SU-DHL-6 (cell line): ENCODE measurements around the gene MADD.

Source experiments
- H2AFZ ChIP-seq: fragments of 200-600 bp; sonication (generic); 2 replicates; pipeline ENCODE4 v1.6.1; 2014; ENCODE audit warnings: low read depth, mild to moderate bottlenecking, moderate library complexity, mixed read lengths, antibody characterized with exemption, low read length; ENCODE audit not compliant: severe bottlenecking
- H3F3A ChIP-seq: fragments of 200-600 bp; shearing (Covaris generic); 2 replicates; pipeline ENCODE4 v1.6.0; 2016; ENCODE audit warnings: antibody characterized with exemption, mild to moderate bottlenecking; ENCODE audit not compliant: insufficient read depth
- H3K27ac ChIP-seq: fragments of 200-600 bp; sonication (generic); 2 replicates; pipeline ENCODE4 v1.5.1; 2016; ENCODE audit warnings: low read depth, mild to moderate bottlenecking, low read length, moderate library complexity, mixed read lengths
- H3K27me3 ChIP-seq: fragments of 200-600 bp; sonication (generic), shearing (Covaris generic); 2 replicates; pipeline ENCODE4 v1.6.0; 2014; ENCODE audit warnings: mild to moderate bottlenecking, low read length
- H3K36me3 ChIP-seq: fragments of 200-600 bp; sonication (generic); 2 replicates; pipeline ENCODE4 v1.6.1; 2014; ENCODE audit warnings: mild to moderate bottlenecking, low read length, mixed read lengths
- H3K4me2 ChIP-seq: fragments of 300-600, 200-600 bp; shearing (Covaris generic), sonication (generic); 2 replicates; pipeline ENCODE4 v1.6.0; 2014; ENCODE audit warnings: low read length, low read depth, mild to moderate bottlenecking; ENCODE audit not compliant: poor library complexity, severe bottlenecking
- H3K4me3 ChIP-seq: fragments of 200-600 bp; sonication (generic); 2 replicates; pipeline ENCODE4 v1.5.1; 2014; ENCODE audit warnings: antibody characterized with exemption, low read length, mild to moderate bottlenecking, mixed read lengths; ENCODE audit not compliant: insufficient read depth, poor library complexity, severe bottlenecking
- H3K79me2 ChIP-seq: fragments of 200-600 bp; sonication (generic); 2 replicates; pipeline ENCODE4 v1.6.1; 2014; ENCODE audit warnings: mild to moderate bottlenecking, low read length, moderate library complexity; ENCODE audit not compliant: insufficient read depth
- H3K9ac ChIP-seq: fragments of 200-600 bp; sonication (generic); 2 replicates; pipeline ENCODE4 v1.7.0; 2014; ENCODE audit warnings: mild to moderate bottlenecking, low read length
- H3K9me2 ChIP-seq: fragments of 200-600 bp; sonication (generic); replicated peaks from 2 replicates; pipeline ENCODE4 v1.6.1; 2014; ENCODE audit warnings: low read length; ENCODE audit not compliant: insufficient read depth
- H3K9me3 ChIP-seq: fragments of 200-600 bp; sonication (generic); 2 replicates; pipeline ENCODE4 v1.6.1; 2014; ENCODE audit warnings: low read length, mixed read lengths; ENCODE audit not compliant: insufficient read depth
- H4K20me1 ChIP-seq: fragments of 200-600 bp; sonication (generic); 2 replicates; pipeline ENCODE4 v1.6.1; 2014; ENCODE audit warnings: low read depth, mild to moderate bottlenecking, antibody characterized with exemption, low read length, moderate library complexity, mixed read lengths
- CTCF ChIP-seq: fragments of 200-600 bp; sonication (generic); IDR thresholded peaks from one replicate; pipeline ENCODE4 v1.5.1; 2017; ENCODE audit warnings: antibody characterized with exemption, mild to moderate bottlenecking, low read length, moderate library complexity; ENCODE audit not compliant: insufficient read depth, poor library complexity, severe bottlenecking
- EZH2phosphoT487 ChIP-seq: fragments of 200-600 bp; sonication (generic), shearing (Covaris generic); conservative IDR thresholded peaks from 2 replicates; pipeline ENCODE4 v1.6.1; 2018; ENCODE audit warnings: mild to moderate bottlenecking, antibody characterized with exemption, low read length, moderate library complexity, mixed read lengths

MADD gene

GRCh38 chr11:47338396-47339241 lies 68.7 kb downstream of the MADD start:
- Histone ChIP-seq H3F3A (no peaks in the 10 kb centered on the region), H3K27ac (no peak overlapping the region)

GRCh38 chr11:47340010-47340409 lies 70.1 kb downstream of the MADD start:
- Histone ChIP-seq H3K9me2 (no peaks in the 10 kb centered on the region), H3K4me3 (no peak overlapping the region), H3K4me2 (no peak overlapping the region), H3K27me3 (no peaks in the 10 kb centered on the region), H3K27ac (no peak overlapping the region), H3K9me3 (no peaks in the 10 kb centered on the region), H3F3A (no peaks in the 10 kb centered on the region), H2AFZ (no peak overlapping the region), H3K9ac (no peak overlapping the region), H4K20me1 (no peaks in the 10 kb centered on the region), H3K79me2 (no peaks in the 10 kb centered on the region), H3K36me3 (no peaks in the 10 kb centered on the region)
- no peak for TF ChIP-seq EZH2phosphoT487
- no peak for TF ChIP-seq CTCF

More at GRCh38 chr11:47338396-47339241, 68.7 kb downstream of the MADD start:
- Histone ChIP-seq H2AFZ (no peak overlapping the region), H3K9ac (no peak overlapping the region), H3K4me3 (no peak overlapping the region), H3K9me2 (no peaks in the 10 kb centered on the region), H3K9me3 (no peaks in the 10 kb centered on the region), H3K27me3 (no peaks in the 10 kb centered on the region), H3K4me2 (no peak overlapping the region), H4K20me1 (no peaks in the 10 kb centered on the region), H3K36me3 (no peaks in the 10 kb centered on the region), H3K79me2 (no peaks in the 10 kb centered on the region)
- TF ChIP-seq EZH2phosphoT487, result no peak
- no peak for TF ChIP-seq CTCF

- H3K9ac ChIP-seq, result no peak overlapping the region
- no peaks in the 10 kb centered on the region for H3K9me2 ChIP-seq
- no peak overlapping the region for H2AFZ ChIP-seq
- no peaks in the 10 kb centered on the region for H4K20me1 ChIP-seq
- H3K36me3 ChIP-seq, result no peaks in the 10 kb centered on the region
- no peak overlapping the region for H3K4me2 ChIP-seq
- no peaks in the 10 kb centered on the region for H3F3A ChIP-seq
- H3K79me2 ChIP-seq, result no peaks in the 10 kb centered on the region
- H3K27me3 ChIP-seq, result no peaks in the 10 kb centered on the region
- H3K4me3 ChIP-seq, result no peak overlapping the region
- H3K27ac ChIP-seq, result no peak overlapping the region
- no peak for TF ChIP-seq CTCF
- TF ChIP-seq EZH2phosphoT487, result no peak
- H3K9me3 ChIP-seq, result no peaks in the 10 kb centered on the region
Observed at GRCh38 chr11:47340980-47341775, 71.2 kb downstream of the MADD start.
